H9 (cell line): ENCODE measurements around the gene F8. TPM values are rescaled to one million over a fixed set of nuclear protein-coding genes. Genes with fewer than 3 reads are reported as not detected.

Experiments
- DNase-seq: peaks from one replicate; pipeline ENCODE4 v3.0.0-alpha.2; 2017
- H2AFZ ChIP-seq: one replicate; pipeline ENCODE4 v1.6.1; 2013; ENCODE audit warnings: mild to moderate bottlenecking, low read length, control low read depth, moderate library complexity
- H2AK5ac ChIP-seq: 2 replicates; pipeline ENCODE4 v1.6.1; 2013; ENCODE audit warnings: low read length, control low read depth, mixed read lengths; ENCODE audit not compliant: insufficient read length
- H2BK120ac ChIP-seq: one replicate; pipeline ENCODE4 v1.6.1; 2013; ENCODE audit warnings: low read depth, mild to moderate bottlenecking, low read length, control low read depth, inconsistent platforms; ENCODE audit not compliant: poor library complexity, severe bottlenecking
- H2BK12ac ChIP-seq: 2 replicates; pipeline ENCODE4 v1.6.1; 2013; ENCODE audit warnings: low read length, control low read depth, mixed read lengths, low read depth; ENCODE audit not compliant: insufficient read length
- H2BK15ac ChIP-seq: 2 replicates; pipeline ENCODE4 v1.6.1; 2013; ENCODE audit warnings: low read depth, low read length, control low read depth
- H2BK20ac ChIP-seq: one replicate; pipeline ENCODE4 v1.6.1; 2013; ENCODE audit warnings: low read depth, mild to moderate bottlenecking, low read length, control low read depth, inconsistent platforms; ENCODE audit not compliant: poor library complexity, severe bottlenecking
- H2BK5ac ChIP-seq: 2 replicates; pipeline ENCODE4 v1.6.1; 2013; ENCODE audit warnings: low read length, control low read depth, mixed read lengths; ENCODE audit not compliant: insufficient read length
- H3K14ac ChIP-seq: 2 replicates; pipeline ENCODE4 v1.6.1; 2013; ENCODE audit warnings: low read length, control low read depth; ENCODE audit not compliant: insufficient read depth
- H3K18ac ChIP-seq: 2 replicates; pipeline ENCODE4 v1.6.1; 2013; ENCODE audit warnings: low read depth, mild to moderate bottlenecking, mixed read lengths, low read length, control low read depth; ENCODE audit not compliant: insufficient read length
- H3K23ac ChIP-seq: 2 replicates; pipeline ENCODE4 v1.6.1; 2013; ENCODE audit warnings: low read length, control low read depth, mixed read lengths, low read depth; ENCODE audit not compliant: insufficient read length
- H3K23me2 ChIP-seq: 2 replicates; pipeline ENCODE4 v1.6.1; 2013; ENCODE audit warnings: low read depth, mild to moderate bottlenecking, mixed read lengths, low read length, control low read depth; ENCODE audit not compliant: insufficient read length, poor library complexity, severe bottlenecking
- H3K27ac ChIP-seq: 2 replicates; pipeline ENCODE4 v1.5.1; 2013; ENCODE audit warnings: low read length, control low read depth, mixed read lengths, low read depth; ENCODE audit not compliant: insufficient read length
- H3K27me3 ChIP-seq: 2 replicates; pipeline ENCODE4 v1.6.1; 2013; ENCODE audit warnings: low read length, control low read depth, inconsistent platforms; ENCODE audit not compliant: insufficient read depth
- H3K4ac ChIP-seq: 2 replicates; pipeline ENCODE4 v1.6.1; 2013; ENCODE audit warnings: low read depth, mild to moderate bottlenecking, control low read depth, inconsistent platforms, low read length, moderate library complexity
- H3K4me1 ChIP-seq: 2 replicates; pipeline ENCODE4 v1.6.1; 2013; ENCODE audit warnings: low read length, control low read depth, inconsistent platforms; ENCODE audit not compliant: insufficient read depth
- H3K4me2 ChIP-seq: 2 replicates; pipeline ENCODE4 v1.6.1; 2013; ENCODE audit warnings: low read length, control low read depth, mixed read lengths; ENCODE audit not compliant: insufficient read length, insufficient read depth
- H3K56ac ChIP-seq: 2 replicates; pipeline ENCODE4 v1.6.1; 2013; ENCODE audit warnings: low read depth, mild to moderate bottlenecking, mixed read lengths, low read length, control low read depth; ENCODE audit not compliant: insufficient read length
- H3K79me1 ChIP-seq: 2 replicates; pipeline ENCODE4 v1.6.1; 2013; ENCODE audit warnings: low read depth, mild to moderate bottlenecking, moderate library complexity, low read length, control low read depth, inconsistent platforms; ENCODE audit not compliant: insufficient read depth, poor library complexity, severe bottlenecking
- H3K79me2 ChIP-seq: 2 replicates; pipeline ENCODE4 v1.6.1; 2013; ENCODE audit warnings: low read length, control low read depth, inconsistent platforms; ENCODE audit not compliant: insufficient read depth
- H3K9ac ChIP-seq: 2 replicates; pipeline ENCODE4 v1.6.1; 2013; ENCODE audit warnings: low read length, control low read depth, mixed read lengths; ENCODE audit not compliant: insufficient read length; ENCODE audit errors: extremely low read depth
- H3K9me3 ChIP-seq: one replicate; pipeline ENCODE4 v1.6.1; 2013; ENCODE audit warnings: low read depth, low read length, inconsistent platforms; ENCODE audit not compliant: control insufficient read depth
- H3T11ph ChIP-seq: one replicate; pipeline ENCODE4 v1.6.1; 2013; ENCODE audit warnings: mild to moderate bottlenecking, low read length, control low read depth, inconsistent platforms
- H4K20me1 ChIP-seq: one replicate; pipeline ENCODE4 v1.6.1; 2013; ENCODE audit not compliant: control insufficient read depth, insufficient read length, insufficient read depth
- H4K5ac ChIP-seq: 2 replicates; pipeline ENCODE4 v1.6.1; 2013; ENCODE audit warnings: low read depth, mild to moderate bottlenecking, mixed read lengths, low read length, control low read depth; ENCODE audit not compliant: insufficient read length
- H4K8ac ChIP-seq: replicated peaks from 2 replicates; pipeline ENCODE4 v1.6.1; 2013; ENCODE audit warnings: low read length, control low read depth, mixed read lengths, low read depth; ENCODE audit not compliant: insufficient read length
- H4K91ac ChIP-seq: 2 replicates; pipeline ENCODE4 v1.6.1; 2013; ENCODE audit warnings: low read depth, mild to moderate bottlenecking, moderate library complexity, mixed read lengths, low read length, control low read depth; ENCODE audit not compliant: insufficient read length
- H3K27ac Mint-ChIP-seq, 3 experiments: 2 replicates in 2 of 3; 3 replicates in 1 of 3; pipeline ENCODE4 v1.8.0; 2020 to 2021; ENCODE audit warnings: mixed read lengths in 3 of 3, mild to moderate bottlenecking in 1 of 3, moderate library complexity in 1 of 3
- H3K27me3 Mint-ChIP-seq: 2 replicates; pipeline ENCODE4 v1.8.0; 2021; ENCODE audit warnings: low read depth, mild to moderate bottlenecking, moderate library complexity, mixed read lengths
- H3K36me3 Mint-ChIP-seq, 3 experiments: 2 replicates in 2 of 3; 3 replicates in 1 of 3; pipeline ENCODE4 v1.8.0; 2020 to 2021; ENCODE audit warnings: low read depth in 3 of 3, mixed read lengths in 3 of 3; ENCODE audit not compliant: insufficient read depth in 1 of 3
- H3K4me1 Mint-ChIP-seq, 2 experiments: 2 replicates each; pipeline ENCODE4 v1.8.0; 2020; ENCODE audit warnings: mixed read lengths in 2 of 2
- H3K4me3 Mint-ChIP-seq, 2 experiments: 2 replicates in 1 of 2; 3 replicates in 1 of 2; pipeline ENCODE4 v1.8.0; 2020 to 2021; ENCODE audit warnings: mild to moderate bottlenecking in 2 of 2, mixed read lengths in 2 of 2, moderate library complexity in 1 of 2
- H3K9me3 Mint-ChIP-seq, 2 experiments: 2 replicates in 1 of 2; 3 replicates in 1 of 2; pipeline ENCODE4 v1.8.0; 2020; ENCODE audit warnings: mild to moderate bottlenecking in 2 of 2, mixed read lengths in 2 of 2, moderate library complexity in 1 of 2
- WGBS: extraction: QIAGEN DNeasy Blood & Tissue Kit; methylation state at CpG from one replicate; pipeline ENCODE4 v1.1.7; 2013; ENCODE audit warnings: missing lambda C conversion rate, low lambda C conversion rate, mixed read lengths; ENCODE audit not compliant: insufficient read length; ENCODE audit errors: extremely low coverage; 5-methylcytosine and 5-hydroxymethylcytosine counted together
- total RNA-seq: library from RNA; stranded (reverse); gene quantifications from 2 replicates; pipeline ENCODE4 v1.2.1, GENCODE V29; 2021
- TF ChIP-seq, protein P1 (sequence below): fragments of 200-600 bp; sonication (generic); conservative IDR thresholded peaks from 3 replicates; pipeline ENCODE4 v1.8.0; 2021; ENCODE audit warnings: antibody characterized with exemption, mild to moderate bottlenecking

Gene F8
- total RNA-seq, 1 experiment from 2014 or later = 3.1 TPM

- no peak overlapping the region for H2BK20ac ChIP-seq
- no peak overlapping the region for H3K27ac ChIP-seq
- H3K4me2 ChIP-seq = no peak overlapping the region
- H4K91ac ChIP-seq = no peak overlapping the region
- no peaks in the 10 kb centered on the region for H3K4me1 ChIP-seq
- no peak overlapping the region for H2AFZ ChIP-seq
- no peaks in the 10 kb centered on the region for H3K79me2 ChIP-seq
- H3K23ac ChIP-seq = no peak overlapping the region
- Mint-ChIP-seq H3K9me3 (peaks cover 51 to 54% of the 10 kb centered on the region in 2 experiments), H3K27me3 (no peaks in the 10 kb centered on the region), H3K4me1 (no peaks in the 10 kb centered on the region), H3K36me3 (peaks cover 0 to 6% (median 0%) of the 10 kb centered on the region in 3 experiments; a peak in 1 of 7 replicates), H3K4me3 (no peak overlapping the region), H3K27ac (no peak overlapping the region)
- H4K8ac ChIP-seq = no peak overlapping the region
- H3K56ac ChIP-seq = no peak overlapping the region
- DNase-seq = no peak
- TF ChIP-seq, protein P1, sequence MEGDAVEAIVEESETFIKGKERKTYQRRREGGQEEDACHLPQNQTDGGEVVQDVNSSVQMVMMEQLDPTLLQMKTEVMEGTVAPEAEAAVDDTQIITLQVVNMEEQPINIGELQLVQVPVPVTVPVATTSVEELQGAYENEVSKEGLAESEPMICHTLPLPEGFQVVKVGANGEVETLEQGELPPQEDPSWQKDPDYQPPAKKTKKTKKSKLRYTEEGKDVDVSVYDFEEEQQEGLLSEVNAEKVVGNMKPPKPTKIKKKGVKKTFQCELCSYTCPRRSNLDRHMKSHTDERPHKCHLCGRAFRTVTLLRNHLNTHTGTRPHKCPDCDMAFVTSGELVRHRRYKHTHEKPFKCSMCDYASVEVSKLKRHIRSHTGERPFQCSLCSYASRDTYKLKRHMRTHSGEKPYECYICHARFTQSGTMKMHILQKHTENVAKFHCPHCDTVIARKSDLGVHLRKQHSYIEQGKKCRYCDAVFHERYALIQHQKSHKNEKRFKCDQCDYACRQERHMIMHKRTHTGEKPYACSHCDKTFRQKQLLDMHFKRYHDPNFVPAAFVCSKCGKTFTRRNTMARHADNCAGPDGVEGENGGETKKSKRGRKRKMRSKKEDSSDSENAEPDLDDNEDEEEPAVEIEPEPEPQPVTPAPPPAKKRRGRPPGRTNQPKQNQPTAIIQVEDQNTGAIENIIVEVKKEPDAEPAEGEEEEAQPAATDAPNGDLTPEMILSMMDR = no peak
- no peak overlapping the region for H2BK15ac ChIP-seq
- H3K9me3 ChIP-seq = peaks cover 34% of the 10 kb centered on the region
- no peak overlapping the region for H2AK5ac ChIP-seq
- no peak overlapping the region for H2BK5ac ChIP-seq
- no peak overlapping the region for H3K14ac ChIP-seq
- no peak overlapping the region for H2BK120ac ChIP-seq
- no peaks in the 10 kb centered on the region for H4K20me1 ChIP-seq
- no peak overlapping the region for H4K5ac ChIP-seq
- H3K9ac ChIP-seq = no peak overlapping the region
- H2BK12ac ChIP-seq = no peak overlapping the region
- H3K4ac ChIP-seq = no peak overlapping the region
- no peaks in the 10 kb centered on the region for H3K79me1 ChIP-seq
- H3K27me3 ChIP-seq = no peaks in the 10 kb centered on the region
- no peak overlapping the region for H3K18ac ChIP-seq
- no peak overlapping the region for H3T11ph ChIP-seq
- no CpG with 5 or more reads among the region's 3 CpGs for WGBS
- H3K23me2 ChIP-seq = no peaks in the 10 kb centered on the region
Observed at GRCh38 chrX:154986826-154987575, 35.5 kb downstream of the F8 start.
